Liver (tissue), 3 donors: Measurements from ENCODE around the gene HCN2.

Experiments used
- CTCF ChIP-seq: fragments of 150-350 bp; IDR thresholded peaks from 2 replicates; pipeline ENCODE4 v1.5.1; 2017; ENCODE audit warnings: improper control_type of control experiment, low read depth, low read length; ENCODE audit not compliant: missing input control
- EGR1 ChIP-seq, 2 donors: IDR thresholded peaks; 2 replicates each; pipeline ENCODE4 v1.6.1; 2016 to 2018; ENCODE audit warnings: antibody characterized with exemption in 2 of 2, low read depth in 2 of 2
- GABPA ChIP-seq, 2 donors: IDR thresholded peaks in 1 of 2; conservative IDR thresholded peaks in 1 of 2; 2 replicates each; pipeline ENCODE4 v1.6.1; 2016; ENCODE audit warnings: antibody characterized with exemption in 2 of 2, mild to moderate bottlenecking in 1 of 2, moderate library complexity in 1 of 2
- RAD21 ChIP-seq, 2 donors: IDR thresholded peaks; 2 replicates each; pipeline ENCODE4 v1.6.1; 2016; ENCODE audit warnings: antibody characterized with exemption in 2 of 2, mild to moderate bottlenecking in 2 of 2
- SP1 ChIP-seq: IDR thresholded peaks from 2 replicates; pipeline ENCODE4 v1.6.1; 2018; ENCODE audit warnings: antibody characterized with exemption, mild to moderate bottlenecking
- TF ChIP-seq, protein P1 (sequence below): IDR thresholded peaks from 2 replicates; pipeline ENCODE4 v1.6.1; 2016; ENCODE audit warnings: antibody characterized with exemption, mild to moderate bottlenecking
- donor health status: healthy.
- donor health status: healthy.

- TF ChIP-seq, protein P1, sequence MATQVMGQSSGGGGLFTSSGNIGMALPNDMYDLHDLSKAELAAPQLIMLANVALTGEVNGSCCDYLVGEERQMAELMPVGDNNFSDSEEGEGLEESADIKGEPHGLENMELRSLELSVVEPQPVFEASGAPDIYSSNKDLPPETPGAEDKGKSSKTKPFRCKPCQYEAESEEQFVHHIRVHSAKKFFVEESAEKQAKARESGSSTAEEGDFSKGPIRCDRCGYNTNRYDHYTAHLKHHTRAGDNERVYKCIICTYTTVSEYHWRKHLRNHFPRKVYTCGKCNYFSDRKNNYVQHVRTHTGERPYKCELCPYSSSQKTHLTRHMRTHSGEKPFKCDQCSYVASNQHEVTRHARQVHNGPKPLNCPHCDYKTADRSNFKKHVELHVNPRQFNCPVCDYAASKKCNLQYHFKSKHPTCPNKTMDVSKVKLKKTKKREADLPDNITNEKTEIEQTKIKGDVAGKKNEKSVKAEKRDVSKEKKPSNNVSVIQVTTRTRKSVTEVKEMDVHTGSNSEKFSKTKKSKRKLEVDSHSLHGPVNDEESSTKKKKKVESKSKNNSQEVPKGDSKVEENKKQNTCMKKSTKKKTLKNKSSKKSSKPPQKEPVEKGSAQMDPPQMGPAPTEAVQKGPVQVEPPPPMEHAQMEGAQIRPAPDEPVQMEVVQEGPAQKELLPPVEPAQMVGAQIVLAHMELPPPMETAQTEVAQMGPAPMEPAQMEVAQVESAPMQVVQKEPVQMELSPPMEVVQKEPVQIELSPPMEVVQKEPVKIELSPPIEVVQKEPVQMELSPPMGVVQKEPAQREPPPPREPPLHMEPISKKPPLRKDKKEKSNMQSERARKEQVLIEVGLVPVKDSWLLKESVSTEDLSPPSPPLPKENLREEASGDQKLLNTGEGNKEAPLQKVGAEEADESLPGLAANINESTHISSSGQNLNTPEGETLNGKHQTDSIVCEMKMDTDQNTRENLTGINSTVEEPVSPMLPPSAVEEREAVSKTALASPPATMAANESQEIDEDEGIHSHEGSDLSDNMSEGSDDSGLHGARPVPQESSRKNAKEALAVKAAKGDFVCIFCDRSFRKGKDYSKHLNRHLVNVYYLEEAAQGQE: no peak
- TF ChIP-seq CTCF: no peak
- TF ChIP-seq EGR1 (IDR thresholded peaks at IDR 0.05; ENCODE audit: low read depth in 2 of 2): no peak
- no peak for TF ChIP-seq SP1
- no peak for TF ChIP-seq RAD21 (IDR thresholded peaks at IDR 0.05)
- TF ChIP-seq GABPA (IDR thresholded peaks at IDR 0.05 in 1 of 2, conservative IDR thresholded peaks at IDR 0.05 in 1 of 2): no peak
Measured at GRCh38 chr19:579842-580155, 9.9 kb upstream of the HCN2 start.
